Right lobe of liver (tissue), 6 donors: ENCODE data around the gene MYOG. TPM values are rescaled to one million over a fixed set of nuclear protein-coding genes. Genes with fewer than 3 reads are reported as not detected.
A peak's percentile ranks its signal among the peaks of the same experiment; 100 is the strongest.

Experiments
- ATAC-seq, 4 donors: fragments of 200-7000 bp; cut with Tn5 transposase; one replicate each; pipeline ENCODE4 v1.9.1; 2020; ENCODE audit warnings: mild to moderate bottlenecking in 4 of 4, moderate library complexity in 4 of 4
- DNase-seq, 3 donors: peaks; one replicate each; pipeline ENCODE4 v3.0.0-alpha.2; 2020
- H3K27ac ChIP-seq, 3 donors: fragments of 200-600 bp; one replicate each; pipeline ENCODE4 v1.8.0; 2022
- H3K27me3 ChIP-seq, 2 donors: fragments of 200-600 bp; one replicate each; pipeline ENCODE4 v1.8.0; 2022
- H3K36me3 ChIP-seq, 4 donors: fragments of 200-600 bp; sonication (generic) in 1 of 4; one replicate each; pipeline versions ENCODE4 v1.5.1 to v1.8.0; 2017 to 2022; ENCODE audit warnings: control low read depth in 1 of 4
- H3K4me1 ChIP-seq, 4 donors: fragments of 200-600 bp; sonication (generic) in 1 of 4; one replicate each; pipeline versions ENCODE4 v1.5.1 to v1.8.0; 2017 to 2022; ENCODE audit warnings: control low read depth in 1 of 4
- H3K4me3 ChIP-seq, 3 donors: fragments of 200-600 bp; one replicate each; pipeline ENCODE4 v1.8.0; 2022
- H3K9me3 ChIP-seq, 4 donors: fragments of 200-600 bp; sonication (generic) in 1 of 4; one replicate each; pipeline versions ENCODE4 v1.5.1 to v1.8.0; 2017 to 2022; ENCODE audit warnings: control low read depth in 1 of 4
- CTCF ChIP-seq, 4 donors: fragments of 200-600 bp in 3 of 4; fragments of 450-650 bp in 1 of 4; IDR thresholded peaks; one replicate each; pipeline versions ENCODE4 v1.5.1 to v1.8.0; 2016 to 2022; ENCODE audit warnings: antibody characterized with exemption in 4 of 4, mild to moderate bottlenecking in 2 of 4
- POLR2A ChIP-seq: fragments of 450-650 bp; IDR thresholded peaks from one replicate; pipeline ENCODE4 v1.6.1; 2017; ENCODE audit warnings: antibody characterized with exemption, mild to moderate bottlenecking
- WGBS: methylation state at CpG from one replicate; pipeline ENCODE4 v1.1.6; 2018; ENCODE audit warnings: low coverage, low lambda C conversion rate; ENCODE audit not compliant: insufficient coverage; ENCODE audit errors: missing lambda C conversion rate; 5-methylcytosine and 5-hydroxymethylcytosine counted together
- intact Hi-C, 2 donors: fragments of 100-400 bp; cut with DNase I; formaldehyde crosslinking; loops; one replicate each; pipeline versions ENCODE4 v1.11.2 to v1.14.1; 2022
- total RNA-seq, 6 experiments: library from RNA; depleted of rRNA in 2 of 6; stranded (reverse); fragments of >200 nt in 2 of 6; fragmentation: NEBNext Ultra II Directional in 3 of 6; extraction: Animal tissue kit (Norgen Biotek cat#: 25700) in 3 of 6; gene quantifications; one replicate each; pipeline versions ENCODE4 v1.1.0 to v1.2.4, GENCODE V29; 2016 to 2023
- donor health status: DM: no; HTN: yes; CAD: no.
- donor health status: DM: no; HTN: no; CAD: no.
- donor health status: DM: no; HTN: no; CAD: no.
- donor health status: DM: no; HTN: yes; CAD: no.
- donor health status: DM: no; HTN: yes; CAD: no.

The MYOG gene
- total RNA-seq, 6 experiments from 2014 or later, result not detected

- peaks cover 0 to 8% (median 3%) of the 10 kb centered on the region in 4 donors for H3K4me1 ChIP-seq
- no peak for DNase-seq
- H3K4me3 ChIP-seq, result no peak overlapping the region
- intact Hi-C loops, result no loop called here
- TF ChIP-seq CTCF (IDR thresholded peaks at IDR 0.05) (no peak), POLR2A (no peak)
- no peak for ATAC-seq
- no peaks in the 10 kb centered on the region for H3K36me3 ChIP-seq
- H3K27me3 ChIP-seq, result no peaks in the 10 kb centered on the region
- no peaks in the 10 kb centered on the region for H3K9me3 ChIP-seq
- H3K27ac ChIP-seq, result no peak overlapping the region
These were observed 19.1 kb upstream of the MYOG start for GRCh38 chr1:203104789-203105390.

GRCh38 chr1:203103829-203104495 lies 18.1 kb upstream of the MYOG start:
- 76% methylated on average over 3 of the region's 6 CpGs for WGBS
- no peaks in the 10 kb centered on the region for H3K27me3 ChIP-seq
- H3K9me3 ChIP-seq, result no peaks in the 10 kb centered on the region
- no peak for TF ChIP-seq CTCF (IDR thresholded peaks at IDR 0.05)
- no peak for TF ChIP-seq POLR2A
- ATAC-seq (no peak), DNase-seq (no peak)
- intact Hi-C loops, result no loop called here
- no peaks in the 10 kb centered on the region for H3K36me3 ChIP-seq
- no peak overlapping the region for H3K4me3 ChIP-seq
- no peak overlapping the region for H3K27ac ChIP-seq
- H3K4me1 ChIP-seq, result peaks cover 0 to 8% (median 3%) of the 10 kb centered on the region in 4 donors

- Histone ChIP-seq H3K4me1 (peaks cover 0 to 8% (median 3%) of the 10 kb centered on the region in 4 donors), H3K9me3 (no peaks in the 10 kb centered on the region), H3K27me3 (no peaks in the 10 kb centered on the region), H3K27ac (no peak overlapping the region), H3K4me3 (no peak overlapping the region), H3K36me3 (no peaks in the 10 kb centered on the region)
- ATAC-seq (no peak), DNase-seq (no peak)
- intact Hi-C loops, result no loop called here
- TF ChIP-seq POLR2A (no peak), CTCF (IDR thresholded peaks at IDR 0.05) (no peak)
- 64% methylated on average over 4 of the region's 4 CpGs for WGBS
These were observed 17.4 kb upstream of the MYOG start for GRCh38 chr1:203103216-203103615.

GRCh38 chr1:203101813-203102634 lies 16.2 kb upstream of the MYOG start:
- Histone ChIP-seq H3K9me3 (no peaks in the 10 kb centered on the region), H3K4me3 (no peak overlapping the region), H3K27me3 (no peaks in the 10 kb centered on the region), H3K27ac (no peak overlapping the region), H3K4me1 (peaks cover 0 to 8% (median 3%) of the 10 kb centered on the region in 4 donors), H3K36me3 (no peaks in the 10 kb centered on the region)
- DNase-seq, result peak; percentile 57 to 80 (median 76)
- TF ChIP-seq POLR2A (no peak), CTCF (IDR thresholded peaks at IDR 0.05) (no peak)
- peak; percentile 92 to 99 (median 96) for ATAC-seq
- 59% methylated on average over 4 of the region's 6 CpGs for WGBS
- intact Hi-C loops, result no loop called here
